Naive thymus-derived CD8-positive, alpha-beta T cell (primary cell): ENCODE results near the gene SLC25A1. TPM values are rescaled to one million over a fixed set of nuclear protein-coding genes. Genes with fewer than 3 reads are reported as not detected.
"Not testable (repeated sequence)": the region's sequence is repeated elsewhere in the genome, so short reads cannot be mapped to it uniquely, and the experiment has no call there.

Source experiments
- ATAC-seq, 2 donors: fragments of 150-1000 bp; cut with Tn5 transposase in 1 of 2; sonication (Bioruptor Pico), chemical (Tn5 transposase) in 1 of 2; 1 replicate in 1 of 2; 2 replicates in 1 of 2; pipeline ENCODE4 v1.10.0; 2021; ENCODE audit warnings: mild to moderate bottlenecking in 2 of 2, moderate library complexity in 2 of 2
- POLR2A ChIA-PET: fragments of 350-600 bp; sonication (Branson Sonifier 250); formaldehyde crosslinking; loops from one replicate; lab custom pipeline; 2021; ENCODE audit warnings: antibody characterized with exemption; lab: Charles Lee
- DNase-seq, 10 donors: peaks; one replicate each; pipeline versions ENCODE4 v3.0.0 to v3.0.0-alpha.2; 2020 to 2022
- H3K27ac Mint-ChIP-seq, 10 donors: one replicate each; pipeline ENCODE4 v1.8.0; 2020 to 2022; ENCODE audit warnings: mild to moderate bottlenecking in 10 of 10, mixed read lengths in 10 of 10, moderate library complexity in 4 of 10, inconsistent platforms in 1 of 10
- H3K27me3 Mint-ChIP-seq, 5 donors: one replicate each; pipeline ENCODE4 v1.8.0; 2021 to 2022; ENCODE audit warnings: mixed read lengths in 5 of 5
- H3K36me3 Mint-ChIP-seq, 3 donors: one replicate each; pipeline ENCODE4 v1.8.0; 2020 to 2022; ENCODE audit warnings: mixed read lengths in 3 of 3, mild to moderate bottlenecking in 2 of 3, inconsistent platforms in 1 of 3
- H3K4me1 Mint-ChIP-seq, 4 donors: one replicate each; pipeline ENCODE4 v1.8.0; 2021 to 2022; ENCODE audit warnings: mixed read lengths in 4 of 4
- H3K4me3 Mint-ChIP-seq, 10 donors: one replicate each; pipeline ENCODE4 v1.8.0; 2020 to 2022; ENCODE audit warnings: mild to moderate bottlenecking in 10 of 10, mixed read lengths in 10 of 10, moderate library complexity in 6 of 10, inconsistent platforms in 1 of 10
- H3K9me3 Mint-ChIP-seq, 9 donors: one replicate each; pipeline ENCODE4 v1.8.0; 2020 to 2022; ENCODE audit warnings: mixed read lengths in 9 of 9, mild to moderate bottlenecking in 3 of 9, inconsistent platforms in 1 of 9, moderate library complexity in 1 of 9
- polyA plus RNA-seq, 3 donors: library from polyadenylated mRNA; unstranded; fragments of 300-500 nt; fragmentation: Illumina TruSeq; gene quantifications; one replicate each; pipeline ENCODE4 v1.2.3, GENCODE V29; 2021
- total RNA-seq, 8 experiments: library from RNA in 2 of 8; stranded (reverse) in 2 of 8; gene quantifications; one replicate each; pipeline ENCODE4 v1.2.3 and lab custom pipeline; 2021 to 2026

Gene SLC25A1
- total and polyA plus RNA-seq, 5 experiments from 2014 or later, result 32.1 to 57.5 (median 36.3) TPM

DNA sequence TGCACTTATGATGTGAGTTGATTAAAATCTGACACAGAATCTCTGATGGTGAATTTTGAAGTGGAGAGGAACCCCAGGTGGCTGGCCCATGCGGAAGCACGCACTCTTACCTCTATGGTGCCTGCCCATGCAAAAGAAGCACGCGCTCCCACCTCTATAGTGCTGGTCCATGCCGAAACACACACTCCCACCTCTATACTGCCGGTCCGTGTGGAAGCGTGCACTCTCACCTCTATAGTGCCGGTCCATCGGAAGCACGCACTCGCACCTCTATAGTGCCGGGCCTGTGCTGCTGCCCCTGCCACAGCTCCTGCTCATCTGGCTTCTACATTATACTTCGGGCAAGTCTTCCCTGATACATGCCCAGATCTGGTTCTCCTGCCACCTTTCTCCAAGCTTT, 36.8 kb upstream of the SLC25A1 start:
- Mint-ChIP-seq H3K4me3 (no peak overlapping the region), H3K4me1 (peaks cover 1 to 7% (median 5%) of the 10 kb centered on the region in 4 donors), H3K27ac (no peak overlapping the region), H3K36me3 (no peaks in the 10 kb centered on the region), H3K27me3 (peaks cover 0 to 7% (median 3%) of the 10 kb centered on the region in 5 donors), H3K9me3 (no peaks in the 10 kb centered on the region)
- DNase-seq (no peak), ATAC-seq (no peak)
- POLR2A ChIA-PET, result no interaction called here

DNA sequence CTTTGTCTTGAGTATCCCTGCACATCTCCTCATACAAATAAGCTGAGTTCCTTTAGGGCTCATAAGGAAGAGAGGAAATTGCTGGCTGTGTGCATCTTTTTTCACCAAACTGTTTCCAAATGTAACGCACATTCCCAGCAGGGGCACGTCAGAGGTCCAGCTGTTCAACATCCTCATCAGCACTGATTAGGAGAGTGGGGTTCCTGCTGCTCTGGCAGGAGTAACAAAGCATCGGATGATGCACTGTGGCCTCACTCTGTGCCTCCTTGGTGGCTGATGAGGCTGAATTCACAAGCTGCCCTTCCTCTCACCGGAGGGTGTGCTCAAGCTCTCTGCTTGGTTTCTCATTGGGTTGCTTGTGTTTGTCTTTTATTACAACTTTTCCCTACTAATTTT, 35.5 kb upstream of the SLC25A1 start:
- no peak overlapping the region for H3K27ac Mint-ChIP-seq
- POLR2A ChIA-PET, result no interaction called here

DNA sequence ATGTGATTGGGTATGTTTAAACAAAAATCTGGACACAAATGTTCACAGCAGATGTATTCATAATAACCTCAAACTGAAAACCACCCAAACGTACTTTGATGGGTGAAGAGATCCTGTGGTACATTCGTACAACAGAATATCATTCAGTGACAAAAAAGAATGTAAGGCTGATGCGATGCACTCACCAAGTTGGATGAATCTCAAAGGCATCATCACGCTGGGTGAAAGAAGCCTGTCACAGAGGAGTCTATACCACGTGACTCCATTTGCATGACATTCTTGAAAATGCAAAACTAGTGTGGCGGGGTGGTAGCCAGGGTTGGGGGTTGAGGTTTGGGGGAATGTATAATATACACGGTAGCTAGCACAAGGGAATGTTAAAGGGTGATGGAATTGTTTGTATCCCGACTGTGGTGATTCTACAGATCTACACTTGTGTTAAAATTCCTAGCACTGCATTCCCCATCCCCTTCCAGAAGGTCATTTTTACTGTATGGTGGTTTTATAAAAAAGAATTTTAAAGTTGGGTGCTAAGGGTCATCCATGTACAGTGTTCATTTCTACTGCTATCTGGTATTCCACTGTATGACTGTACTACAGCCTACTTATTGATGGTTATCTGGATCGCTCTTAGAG, 35.0 kb upstream of the SLC25A1 start:
- POLR2A ChIA-PET, result no interaction called here
- Mint-ChIP-seq H3K4me3 (no peak overlapping the region), H3K4me1 (peaks cover 3 to 7% (median 5%) of the 10 kb centered on the region in 4 donors), H3K36me3 (peaks cover 0 to 5% (median 0%) of the 10 kb centered on the region in 3 donors), H3K27ac (no peak overlapping the region), H3K27me3 (peaks cover 7 to 20% (median 17%) of the 10 kb centered on the region in 5 donors), H3K9me3 (no peaks in the 10 kb centered on the region)
- no peak for DNase-seq
- ATAC-seq, result no peak

More for the DNA sequence above, 35.5 kb upstream of the SLC25A1 start:
- H3K4me1 Mint-ChIP-seq, result peaks cover 3 to 7% (median 5%) of the 10 kb centered on the region in 4 donors
- peaks cover 6 to 19% (median 12%) of the 10 kb centered on the region in 5 donors for H3K27me3 Mint-ChIP-seq
- H3K36me3 Mint-ChIP-seq, result peaks cover 0 to 5% (median 0%) of the 10 kb centered on the region in 3 donors
- no peak for DNase-seq
- no peak for ATAC-seq
- no peaks in the 10 kb centered on the region for H3K9me3 Mint-ChIP-seq
- H3K4me3 Mint-ChIP-seq, result no peak overlapping the region

DNA sequence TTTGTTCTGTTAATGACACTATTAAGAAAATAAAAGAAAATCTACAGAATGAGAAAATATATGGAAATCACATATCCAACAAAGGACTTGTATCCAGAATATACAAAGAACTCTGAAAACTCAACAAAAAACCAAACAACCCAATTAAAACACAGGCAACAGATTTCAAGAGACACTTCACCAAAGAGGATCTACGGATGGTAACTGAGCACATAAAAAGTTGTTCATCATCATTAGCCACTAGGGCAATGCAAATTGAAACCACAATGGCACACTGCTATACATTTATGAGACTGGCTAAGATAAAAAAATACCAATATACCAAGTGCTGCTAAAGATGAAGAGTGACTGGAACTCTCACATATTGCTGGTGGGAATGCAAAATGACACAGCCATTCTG, 34.5 kb upstream of the SLC25A1 start:
- ATAC-seq, result no peak
- peaks cover 11 to 23% (median 20%) of the 10 kb centered on the region in 5 donors for H3K27me3 Mint-ChIP-seq
- H3K4me3 Mint-ChIP-seq, result no peak overlapping the region
- DNase-seq, result no peak
- no peak overlapping the region for H3K27ac Mint-ChIP-seq
- POLR2A ChIA-PET, result no interaction called here
- peaks cover 3 to 4% (median 3%) of the 10 kb centered on the region in 4 donors for H3K4me1 Mint-ChIP-seq
- H3K9me3 Mint-ChIP-seq, result no peaks in the 10 kb centered on the region
- H3K36me3 Mint-ChIP-seq, result peaks cover 0 to 5% (median 0%) of the 10 kb centered on the region in 3 donors

DNA sequence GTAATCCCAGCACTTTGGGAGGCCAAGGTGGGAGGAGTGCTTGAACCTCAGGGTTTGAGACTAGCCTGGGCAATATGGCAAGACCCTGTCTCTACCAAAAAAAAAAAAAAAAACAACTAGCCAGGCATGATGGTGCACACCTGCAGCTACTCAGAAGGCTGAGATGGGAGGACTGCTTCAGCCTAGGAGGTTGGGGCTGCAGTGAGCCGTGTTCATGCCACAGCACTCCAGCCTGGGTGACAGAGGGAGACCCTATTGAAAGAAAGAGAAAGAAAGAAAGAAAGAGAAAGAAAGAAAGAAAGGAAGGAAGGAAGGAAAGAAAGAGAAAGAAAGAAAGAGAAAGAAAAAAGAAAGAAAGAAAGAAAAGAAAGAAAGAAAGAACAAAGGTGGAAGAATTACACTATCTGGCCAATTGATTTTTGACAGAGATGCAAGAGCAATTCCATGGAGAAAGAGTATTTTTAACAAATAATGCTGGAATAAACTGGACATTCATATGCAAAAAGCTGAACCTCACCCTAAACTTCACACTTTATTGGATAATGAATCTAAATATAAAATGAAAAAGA, 33.9 kb upstream of the SLC25A1 start:
- ATAC-seq (no peak), DNase-seq (no peak)
- Mint-ChIP-seq H3K4me3 (no peak overlapping the region), H3K27ac (peak overlapping the region in 2 of 10 donors; percentile 18 to 33), H3K27me3 (peaks cover 11 to 27% (median 20%) of the 10 kb centered on the region in 5 donors), H3K36me3 (peaks cover 0 to 5% (median 0%) of the 10 kb centered on the region in 3 donors), H3K9me3 (no peaks in the 10 kb centered on the region), H3K4me1 (peaks cover 0 to 1% (median 0%) of the 10 kb centered on the region in 4 donors)
- POLR2A ChIA-PET, result no interaction called here

DNA sequence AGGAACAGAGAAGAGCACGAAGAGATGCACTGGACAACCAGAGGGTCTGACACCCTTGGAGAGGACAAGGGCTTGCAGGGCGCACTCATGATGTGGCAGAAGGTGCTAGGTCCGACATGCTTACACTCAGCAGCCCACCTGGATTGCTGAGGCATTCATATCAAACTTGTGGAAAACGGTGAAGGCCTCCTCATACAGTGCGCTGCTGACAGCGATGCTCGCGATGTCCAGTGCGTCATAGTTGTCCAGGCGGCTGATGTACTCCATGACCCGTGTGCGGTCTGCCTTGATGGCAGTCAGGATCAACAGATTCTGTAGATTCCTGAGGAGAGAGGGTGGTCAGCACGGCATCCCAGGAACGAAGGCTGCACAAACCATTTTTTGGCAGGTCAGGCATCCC, 31.7 kb upstream of the SLC25A1 start:
- Mint-ChIP-seq H3K9me3 (no peaks in the 10 kb centered on the region), H3K36me3 (peaks cover 0 to 5% (median 0%) of the 10 kb centered on the region in 3 donors), H3K4me1 (peaks cover 0 to 1% (median 0%) of the 10 kb centered on the region in 4 donors), H3K27ac (no peak overlapping the region), H3K4me3 (no peak overlapping the region), H3K27me3 (peaks cover 11 to 29% (median 20%) of the 10 kb centered on the region in 5 donors)
- POLR2A ChIA-PET, result no interaction called here
- DNase-seq, result no peak
- ATAC-seq, result no peak

DNA sequence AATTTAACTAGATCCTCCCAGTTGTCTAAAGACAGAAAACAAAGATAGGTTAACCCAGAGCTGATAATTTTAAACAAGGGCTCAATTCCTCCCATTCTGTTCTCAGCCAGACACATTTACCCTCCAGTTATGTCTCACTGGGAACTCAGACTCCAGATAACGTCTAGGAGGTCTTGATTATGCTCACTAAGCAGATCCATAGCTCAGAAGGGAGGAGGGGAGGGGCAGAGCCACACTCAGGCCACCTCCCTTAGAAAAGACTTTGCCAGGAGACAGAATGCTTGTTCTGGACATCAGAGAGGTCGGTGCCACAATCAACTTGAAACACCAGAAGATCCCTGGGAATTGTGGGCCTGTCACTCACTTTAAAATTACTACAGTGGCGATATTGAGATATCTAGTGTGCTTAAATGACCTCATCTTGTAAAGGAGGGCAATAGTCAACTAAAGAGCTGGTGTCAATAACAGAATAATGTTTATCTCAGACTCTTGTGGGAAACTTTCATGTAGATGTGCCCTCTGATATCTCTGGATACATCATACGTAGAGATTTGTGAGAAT, 29.8 kb upstream of the SLC25A1 start:
- POLR2A ChIA-PET, result no interaction called here
- Mint-ChIP-seq H3K27me3 (peaks cover 11 to 36% (median 23%) of the 10 kb centered on the region in 5 donors), H3K27ac (no peak overlapping the region), H3K9me3 (no peaks in the 10 kb centered on the region), H3K4me1 (peaks cover 0 to 3% (median 0%) of the 10 kb centered on the region in 4 donors), H3K36me3 (peaks cover 0 to 5% (median 0%) of the 10 kb centered on the region in 3 donors), H3K4me3 (no peak overlapping the region)
- no peak for ATAC-seq
- no peak for DNase-seq

DNA sequence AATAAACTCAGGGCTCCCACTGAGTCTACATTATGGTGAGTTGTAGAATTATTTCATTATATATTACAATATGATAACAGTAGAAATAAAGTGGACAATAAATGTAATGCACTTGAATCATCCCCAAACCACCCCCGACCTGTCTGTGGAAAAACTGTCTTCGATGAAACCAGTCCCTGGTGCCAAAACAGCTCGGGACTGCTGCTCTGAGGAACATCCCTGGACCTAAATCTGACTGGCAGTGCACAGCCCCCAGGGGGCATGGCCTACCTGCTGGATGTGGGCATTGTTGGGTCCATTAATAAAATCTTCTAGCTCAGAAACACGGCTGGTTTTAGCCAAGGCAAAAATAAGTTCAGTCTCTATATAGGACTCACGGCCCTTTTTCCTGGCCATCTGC, 29.3 kb upstream of the SLC25A1 start:
- POLR2A ChIA-PET, result no interaction called here
- no peak for ATAC-seq
- Mint-ChIP-seq H3K27ac (no peak overlapping the region), H3K9me3 (peaks cover 0 to 2% (median 0%) of the 10 kb centered on the region in 9 donors), H3K27me3 (peaks cover 11 to 36% (median 23%) of the 10 kb centered on the region in 5 donors), H3K4me1 (peaks cover 0 to 3% (median 0%) of the 10 kb centered on the region in 4 donors), H3K36me3 (peaks cover 0 to 5% (median 0%) of the 10 kb centered on the region in 3 donors), H3K4me3 (no peak overlapping the region)
- DNase-seq, result no peak

DNA sequence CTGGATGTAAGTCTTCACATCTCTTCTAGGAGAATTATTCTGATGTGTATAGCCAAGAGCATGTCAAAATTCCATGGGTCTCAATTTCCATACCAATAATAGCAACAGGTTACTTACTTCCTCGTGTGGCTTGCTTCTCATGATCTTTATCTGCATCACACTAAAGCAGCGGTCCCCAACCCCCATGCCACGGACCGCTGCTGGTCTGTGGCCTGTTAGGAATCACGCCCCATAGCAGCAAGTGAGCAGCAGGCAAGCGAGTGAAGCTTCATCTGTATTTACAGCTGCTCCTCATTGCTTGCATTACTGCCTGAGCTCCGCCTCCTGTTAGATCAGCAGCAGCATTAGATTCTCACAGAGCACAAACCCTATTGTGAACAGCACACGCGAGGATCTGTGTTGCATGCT, 28.9 kb upstream of the SLC25A1 start:
- H3K4me1 Mint-ChIP-seq, result peaks cover 0 to 7% (median 0%) of the 10 kb centered on the region in 4 donors
- POLR2A ChIA-PET, result no interaction called here
- H3K27me3 Mint-ChIP-seq, result peaks cover 11 to 36% (median 23%) of the 10 kb centered on the region in 5 donors
- H3K9me3 Mint-ChIP-seq, result peaks cover 0 to 6% (median 0%) of the 10 kb centered on the region in 9 donors
- DNase-seq, result no peak
- H3K4me3 Mint-ChIP-seq, result no peak overlapping the region
- H3K36me3 Mint-ChIP-seq, result peaks cover 0 to 5% (median 0%) of the 10 kb centered on the region in 3 donors
- no peak for ATAC-seq
- H3K27ac Mint-ChIP-seq, result no peak overlapping the region

DNA sequence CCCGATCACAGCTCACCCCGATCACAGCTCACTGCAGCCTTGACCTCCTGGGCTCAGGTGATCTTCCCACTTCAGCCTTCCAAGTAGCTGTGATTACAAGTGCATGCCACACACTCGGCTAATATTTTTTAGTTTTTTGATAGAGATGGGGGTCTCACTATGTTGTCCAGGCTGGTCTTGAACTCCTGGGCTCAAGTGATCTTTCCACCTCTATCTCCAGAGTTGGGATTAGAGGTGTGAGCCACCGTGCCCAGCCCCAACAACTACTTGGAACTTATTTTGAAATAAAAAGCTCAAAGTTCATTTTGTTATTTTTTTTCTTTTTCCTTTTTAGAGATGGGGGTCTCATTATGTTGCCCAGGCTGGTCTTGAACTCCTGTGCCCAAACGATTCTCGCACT, 27.8 kb upstream of the SLC25A1 start:
- POLR2A ChIA-PET, result no interaction called here

DNA sequence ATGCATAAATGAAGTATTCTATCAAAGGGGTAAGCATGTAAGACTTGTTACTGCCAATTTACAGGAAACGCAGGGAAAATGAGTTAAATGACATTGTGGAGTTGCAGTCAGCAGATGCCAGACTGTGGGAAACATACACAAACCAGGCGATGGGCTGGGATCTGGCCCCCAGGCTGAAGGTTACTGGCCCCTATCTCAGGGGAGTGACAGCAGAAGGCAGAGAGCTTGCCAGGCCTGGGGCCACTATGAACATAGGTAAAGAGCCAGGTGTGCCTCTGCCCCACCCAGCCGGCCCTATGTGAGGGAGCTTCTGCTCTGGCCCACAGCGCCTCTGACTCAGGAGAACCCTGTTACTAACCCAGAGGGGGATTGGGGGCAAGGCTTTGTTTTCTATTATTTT, 26.1 kb upstream of the SLC25A1 start:
- Mint-ChIP-seq H3K4me3 (no peak overlapping the region), H3K36me3 (peaks cover 0 to 2% (median 0%) of the 10 kb centered on the region in 3 donors), H3K27ac (peak overlapping the region in 1 of 10 donors; percentile 36), H3K9me3 (peaks cover 0 to 10% (median 0%) of the 10 kb centered on the region in 9 donors), H3K27me3 (peaks cover 9 to 29% (median 19%) of the 10 kb centered on the region in 5 donors), H3K4me1 (peaks cover 0 to 6% (median 0%) of the 10 kb centered on the region in 4 donors)
- POLR2A ChIA-PET, result no interaction called here
- ATAC-seq (no peak), DNase-seq (no peak)

More for the DNA sequence above, 27.8 kb upstream of the SLC25A1 start:
- Mint-ChIP-seq H3K27ac (no peak overlapping the region), H3K36me3 (peaks cover 0 to 5% (median 0%) of the 10 kb centered on the region in 3 donors), H3K4me3 (no peak overlapping the region), H3K4me1 (peaks cover 0 to 7% (median 0%) of the 10 kb centered on the region in 4 donors), H3K9me3 (peaks cover 0 to 10% (median 0%) of the 10 kb centered on the region in 9 donors), H3K27me3 (peaks cover 11 to 36% (median 23%) of the 10 kb centered on the region in 5 donors)
- DNase-seq, result no peak
- no peak for ATAC-seq

DNA sequence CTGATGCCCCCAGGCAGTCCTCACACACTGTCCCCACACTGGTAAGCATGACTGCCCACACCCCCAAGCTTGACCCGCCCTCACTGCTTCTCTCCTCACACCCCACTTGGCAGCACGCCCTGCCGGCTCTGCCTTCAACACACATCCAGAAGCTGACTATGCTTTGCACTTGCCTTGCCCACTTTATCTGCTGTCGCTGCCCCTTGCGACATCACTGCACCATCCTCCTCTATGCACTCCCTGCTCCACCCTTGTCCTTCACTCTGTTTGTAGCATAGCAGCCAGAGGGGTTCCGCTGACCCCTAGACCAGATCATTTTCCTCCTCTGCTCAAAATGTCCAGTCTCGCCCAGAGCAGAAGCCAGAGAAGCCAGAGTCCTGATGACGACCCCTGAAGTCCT, 25.3 kb upstream of the SLC25A1 start:
- H3K27ac Mint-ChIP-seq, result peak overlapping the region in 1 of 10 donors; percentile 36
- ATAC-seq (no peak), DNase-seq (no peak)
- no peaks in the 10 kb centered on the region for H3K36me3 Mint-ChIP-seq
- H3K27me3 Mint-ChIP-seq, result peaks cover 4 to 21% (median 11%) of the 10 kb centered on the region in 5 donors
- peaks cover 0 to 6% (median 0%) of the 10 kb centered on the region in 4 donors for H3K4me1 Mint-ChIP-seq
- POLR2A ChIA-PET, result no interaction called here
- no peak overlapping the region for H3K4me3 Mint-ChIP-seq
- H3K9me3 Mint-ChIP-seq, result peaks cover 0 to 10% (median 0%) of the 10 kb centered on the region in 9 donors

DNA sequence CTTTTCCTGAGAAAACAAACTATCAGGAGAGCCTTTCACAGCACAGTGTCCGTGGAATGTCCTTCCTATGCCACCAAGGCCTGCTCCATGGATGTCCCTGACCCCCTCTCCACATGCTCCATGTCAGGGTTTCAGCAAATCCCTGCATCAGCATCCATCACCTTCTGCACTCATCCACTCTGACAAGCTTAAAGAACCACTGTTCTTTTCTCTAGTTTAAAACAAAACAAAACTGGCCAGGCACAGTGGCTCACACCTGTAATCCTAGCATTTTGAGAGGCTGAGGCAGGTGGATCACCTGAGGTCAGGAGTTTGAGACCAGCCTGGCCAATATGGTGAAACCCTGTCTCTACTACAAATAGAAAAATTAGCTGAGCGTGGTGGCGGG, 24.3 kb upstream of the SLC25A1 start:
- H3K4me3 Mint-ChIP-seq, DNase-seq, H3K9me3 Mint-ChIP-seq, H3K36me3 Mint-ChIP-seq, H3K4me1 Mint-ChIP-seq, ATAC-seq, POLR2A ChIA-PET: not testable (repeated sequence)
- Mint-ChIP-seq H3K27me3 (peaks cover 0 to 11% (median 9%) of the 10 kb centered on the region in 5 donors), H3K27ac (peak overlapping the region in 1 of 10 donors; percentile 40)
